GM18511 (cell line): ENCODE data around the gene ANKRD28.
"Not testable (repeated sequence)": the region's sequence is repeated elsewhere in the genome, so short reads cannot be mapped to it uniquely, and the experiment has no call there.

Experiments used
- ATAC-seq: cut with Tn5 transposase; IDR thresholded peaks from one replicate; pipeline ENCODE4 v1.9.1; 2021; ENCODE audit warnings: mild to moderate bottlenecking, moderate library complexity; ENCODE audit not compliant: unreplicated experiment

The ANKRD28 gene

DNA sequence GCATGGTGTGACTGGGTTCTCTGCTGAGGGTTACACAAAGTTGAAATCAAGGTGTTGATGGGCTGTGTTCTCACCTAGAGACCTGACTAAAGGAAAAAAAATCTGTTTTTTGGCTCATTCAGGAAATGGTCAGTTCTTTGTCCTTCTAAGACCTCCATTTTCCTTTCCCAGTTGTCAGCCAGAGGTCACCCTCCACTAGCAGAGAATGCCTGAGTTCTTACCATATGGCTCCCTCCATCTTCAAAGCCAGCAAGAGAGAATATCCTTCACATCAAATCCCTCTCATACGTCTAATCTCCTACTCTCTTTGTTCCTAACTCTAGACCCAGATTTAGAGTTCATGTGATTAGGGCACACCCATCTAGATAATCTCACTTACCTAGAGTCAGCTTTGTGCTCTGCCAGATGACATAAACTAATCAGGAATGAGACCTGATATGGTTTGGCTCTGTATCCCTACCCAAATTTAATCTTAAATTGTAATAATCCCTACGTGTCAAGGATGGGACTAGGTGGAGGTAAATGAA lies 19.4 kb downstream of the ANKRD28 start:
- no peak for ATAC-seq

DNA sequence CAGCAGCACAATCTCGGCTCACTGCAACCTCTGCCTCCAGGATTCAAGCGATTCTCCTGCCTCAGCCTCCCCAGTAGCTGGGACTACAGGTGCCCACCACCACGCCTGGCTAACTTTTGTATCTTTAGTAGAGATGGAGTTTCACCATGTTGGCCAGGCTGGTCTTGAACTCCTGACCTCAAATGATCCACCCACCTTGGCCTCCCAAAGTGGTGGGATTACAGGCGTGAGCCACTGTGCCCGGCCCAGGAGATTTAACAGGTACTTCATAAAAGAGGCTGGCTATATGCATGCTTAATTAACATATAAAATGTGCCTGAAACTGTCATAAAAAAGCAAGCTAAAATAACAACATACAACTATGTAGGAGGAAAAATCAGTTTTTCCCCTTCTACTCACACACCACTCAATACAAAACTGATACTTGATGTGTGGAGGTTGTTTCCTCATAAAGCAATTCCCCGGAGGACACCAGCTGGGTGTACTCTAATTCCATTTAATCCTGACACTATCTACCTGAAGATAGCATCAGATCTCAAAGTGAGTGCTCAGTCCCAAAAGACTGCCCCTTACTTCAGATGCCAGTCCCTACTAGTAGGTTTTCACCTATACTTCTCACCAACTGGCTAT lies 22.7 kb downstream of the ANKRD28 start:
- ATAC-seq, result peak; percentile 72

DNA sequence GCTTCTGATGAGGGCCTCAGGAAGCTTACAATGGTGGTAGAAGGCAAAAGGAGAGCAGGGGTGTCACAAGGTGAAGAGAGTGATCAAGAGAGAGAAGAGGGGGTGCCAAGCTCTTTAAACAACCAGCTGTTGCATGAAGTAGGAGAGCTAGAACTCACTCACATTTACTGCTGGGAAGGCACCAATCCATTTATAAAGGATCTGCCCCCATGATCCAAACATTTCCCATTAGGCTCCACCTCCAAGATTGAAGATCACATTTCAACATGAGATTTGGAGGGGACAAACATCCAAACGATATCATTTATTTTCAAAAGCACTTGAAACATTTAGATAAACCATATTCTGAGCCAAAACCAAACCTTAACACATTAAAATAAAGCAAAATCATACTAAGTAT lies 26.3 kb downstream of the ANKRD28 start:
- no peak for ATAC-seq

DNA sequence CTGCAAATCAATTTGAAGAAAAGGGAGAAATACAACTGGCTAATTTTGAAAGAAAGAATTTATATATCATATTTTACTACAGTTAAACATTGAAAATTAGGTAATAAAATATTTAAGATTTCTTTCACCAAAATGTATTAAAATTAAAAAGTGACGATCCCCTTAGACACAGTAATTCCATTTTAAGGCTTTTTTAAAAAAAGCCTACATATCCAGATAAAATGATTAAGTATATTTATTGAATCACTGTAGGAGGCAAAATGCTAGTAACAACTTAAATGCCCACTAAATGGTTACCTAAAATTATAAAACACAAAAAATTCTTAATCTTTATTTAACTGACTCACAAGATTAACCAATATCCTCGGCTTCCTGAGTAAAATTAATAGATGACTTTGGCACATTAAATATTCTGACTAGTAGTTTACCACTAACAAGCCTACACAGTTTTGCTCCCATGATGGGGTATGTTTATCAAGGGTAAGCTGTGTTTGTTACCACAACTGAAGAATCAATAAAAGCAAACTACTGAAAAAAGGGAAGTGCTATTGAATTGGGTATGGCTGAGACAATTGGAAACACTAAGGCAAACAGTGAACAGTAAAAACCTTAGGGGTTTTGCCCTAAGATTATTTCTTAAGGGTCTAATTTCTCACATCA lies 28.4 kb downstream of the ANKRD28 start:
- no peak for ATAC-seq

DNA sequence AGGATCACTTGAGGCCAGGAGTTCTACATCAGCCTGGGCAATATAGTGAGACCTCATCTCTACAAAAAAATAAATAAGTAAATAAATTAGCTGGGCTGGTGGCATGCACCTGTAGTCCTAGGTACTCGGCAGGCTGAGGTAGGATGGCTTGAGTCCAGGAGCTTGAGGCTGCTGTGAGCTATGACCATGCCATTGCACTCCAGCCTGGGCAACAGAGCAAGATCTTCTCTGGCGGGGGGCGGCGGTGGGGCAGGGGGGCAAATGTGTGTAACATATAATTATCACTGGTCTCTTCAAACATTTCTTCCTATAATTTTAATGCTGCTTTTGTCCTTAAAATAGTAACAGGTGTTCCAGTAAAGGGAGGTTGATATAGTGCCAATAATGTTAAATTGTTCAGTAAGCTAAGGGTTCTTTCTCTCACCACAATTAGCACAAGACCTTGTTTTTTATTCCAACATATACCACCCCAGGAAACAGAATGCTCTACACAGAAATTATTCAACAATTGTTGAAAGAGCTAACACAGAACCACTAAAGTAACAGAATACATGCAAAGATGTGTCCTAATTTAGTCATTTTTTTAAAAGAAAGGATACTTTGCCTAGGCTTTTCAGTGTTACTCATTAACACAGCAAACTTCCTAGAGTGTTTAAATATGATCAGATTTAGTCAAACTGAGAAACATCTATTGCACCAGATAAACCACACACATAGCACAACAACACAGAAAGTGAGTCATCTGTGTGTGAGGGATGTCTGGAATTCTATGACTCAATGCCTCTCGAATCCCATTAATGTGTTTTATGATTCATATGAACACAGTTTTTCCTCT lies 29.1 kb downstream of the ANKRD28 start:
- ATAC-seq, result peak; percentile 85

DNA sequence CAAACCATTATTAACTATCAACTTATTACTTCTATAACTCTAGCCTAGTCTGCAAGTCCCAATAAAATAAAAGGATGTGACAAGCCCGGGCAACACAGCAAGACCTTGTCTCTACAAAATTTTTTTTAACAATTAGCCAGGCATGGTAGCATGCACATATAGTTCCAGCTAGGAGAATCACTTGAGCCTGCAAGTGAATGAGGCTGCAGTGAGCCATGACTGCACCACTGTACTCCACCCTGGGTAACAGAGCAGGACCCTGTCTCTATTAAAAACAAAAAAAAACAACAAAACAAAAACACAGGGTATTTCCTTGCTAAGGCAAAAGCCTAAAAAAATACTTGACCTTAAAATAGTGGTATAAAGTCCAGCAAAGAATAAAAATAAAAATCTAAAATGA lies 31.4 kb downstream of the ANKRD28 start:
- no peak for ATAC-seq

DNA sequence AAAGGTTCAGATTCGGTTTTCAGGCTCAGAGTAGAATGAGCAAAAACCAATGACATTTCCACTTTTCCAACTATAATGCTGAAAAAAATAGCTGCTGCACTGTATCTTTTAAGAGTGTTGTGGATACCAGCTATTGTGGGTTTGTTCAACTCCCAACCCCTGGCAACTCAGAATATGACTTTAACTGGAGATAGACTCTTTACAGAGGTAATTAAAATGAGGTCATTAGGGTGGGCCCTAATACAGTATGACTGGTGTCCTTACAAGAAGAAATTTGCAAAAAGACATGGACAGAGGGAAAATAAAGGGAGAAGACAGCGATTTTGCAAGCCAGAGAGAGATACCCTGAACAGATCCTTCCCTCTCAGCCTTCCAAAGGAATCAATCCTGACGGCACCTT lies 39.5 kb downstream of the ANKRD28 start:
- no peak for ATAC-seq

DNA sequence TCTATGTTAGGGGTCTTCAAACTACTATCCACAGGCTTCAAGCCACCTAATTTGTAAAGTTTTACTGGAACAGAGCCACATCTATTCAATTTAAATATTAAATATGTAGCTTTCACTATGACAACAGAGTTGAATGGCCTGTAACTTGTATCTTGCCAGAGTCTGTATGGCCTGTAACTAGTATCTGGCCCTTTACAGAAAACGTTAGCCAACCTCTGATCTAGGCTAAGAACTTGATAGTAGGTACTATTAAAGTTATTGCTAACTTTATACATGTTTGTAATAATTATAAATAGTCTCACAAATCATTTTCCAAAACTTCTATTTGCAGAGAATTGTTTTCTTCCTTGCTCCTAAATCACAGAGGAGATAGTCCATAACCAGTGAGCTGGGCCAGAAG lies 40.0 kb downstream of the ANKRD28 start:
- no peak for ATAC-seq

DNA sequence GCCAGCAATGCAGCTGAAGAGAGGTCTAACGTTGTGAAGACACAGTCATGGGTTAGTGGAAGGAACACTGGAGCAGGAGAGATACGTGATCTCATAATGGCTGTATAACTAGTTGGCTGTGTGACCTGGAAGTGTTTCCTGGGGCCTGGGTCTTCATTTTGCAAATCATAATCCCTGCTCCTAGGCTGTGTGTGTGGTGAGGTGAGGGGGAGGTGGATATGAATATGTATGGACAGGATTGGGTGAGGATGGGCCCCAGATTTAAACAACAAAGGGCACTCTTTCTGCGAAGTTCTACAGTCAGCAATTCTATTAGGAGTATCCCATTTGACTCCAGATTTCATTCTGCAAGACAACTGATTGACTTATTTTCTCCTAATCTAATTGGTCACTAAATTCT lies 41.3 kb downstream of the ANKRD28 start:
- no peak for ATAC-seq

DNA sequence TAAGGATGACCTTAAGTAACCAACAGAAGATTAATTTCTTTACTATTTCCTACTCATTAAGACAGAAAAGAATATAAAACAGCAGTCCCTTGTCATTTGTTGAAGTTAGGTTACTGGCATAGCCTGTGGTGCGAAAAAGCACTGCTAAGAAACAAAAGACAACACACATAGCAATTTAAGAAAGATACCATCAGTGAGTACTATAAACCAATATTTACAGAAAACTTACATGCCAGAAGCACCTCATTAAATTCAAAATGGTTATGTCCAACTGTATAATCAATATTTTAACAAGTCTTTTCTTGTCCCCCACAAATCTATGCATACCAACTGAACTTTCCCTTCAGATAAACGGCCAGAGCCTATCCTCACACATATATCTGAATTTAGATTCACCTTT lies 42.0 kb downstream of the ANKRD28 start:
- no peak for ATAC-seq

DNA sequence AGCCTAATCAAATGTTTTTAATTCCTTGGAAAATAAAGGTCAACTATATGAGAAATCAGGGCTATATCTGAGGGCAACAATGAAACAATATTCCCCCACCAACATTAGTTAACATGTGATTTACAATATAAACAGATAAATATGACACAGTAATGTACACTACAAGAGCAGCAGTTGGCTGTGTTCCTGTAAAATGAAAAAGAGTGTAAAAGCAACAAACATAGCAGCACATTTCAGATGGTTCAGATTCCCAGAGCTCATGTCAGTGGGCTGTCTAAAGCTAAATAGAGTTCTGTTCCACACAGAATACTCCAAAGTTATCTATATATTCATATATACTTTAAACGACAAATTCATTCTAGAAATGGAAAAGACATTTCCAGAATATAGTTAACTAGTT lies 42.6 kb downstream of the ANKRD28 start:
- ATAC-seq, result no peak

DNA sequence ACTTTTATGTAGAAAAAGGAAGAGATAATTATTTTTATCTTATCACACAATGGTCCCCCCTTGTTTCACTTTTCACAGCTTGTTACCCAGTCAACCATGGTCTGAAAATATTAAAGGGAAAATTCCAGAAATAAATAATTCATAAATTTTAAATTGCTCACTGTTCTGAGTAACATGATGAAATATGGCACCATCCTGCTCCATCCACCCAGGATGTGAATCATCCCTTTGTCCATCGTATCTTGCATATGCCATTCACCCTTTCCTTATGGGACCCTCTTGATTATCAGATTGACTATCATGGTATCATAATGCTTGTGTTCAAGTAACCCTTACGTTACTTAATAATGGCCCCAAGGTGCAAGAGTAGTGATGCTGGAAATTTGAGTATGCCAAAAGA lies 43.7 kb downstream of the ANKRD28 start:
- ATAC-seq, result no peak

DNA sequence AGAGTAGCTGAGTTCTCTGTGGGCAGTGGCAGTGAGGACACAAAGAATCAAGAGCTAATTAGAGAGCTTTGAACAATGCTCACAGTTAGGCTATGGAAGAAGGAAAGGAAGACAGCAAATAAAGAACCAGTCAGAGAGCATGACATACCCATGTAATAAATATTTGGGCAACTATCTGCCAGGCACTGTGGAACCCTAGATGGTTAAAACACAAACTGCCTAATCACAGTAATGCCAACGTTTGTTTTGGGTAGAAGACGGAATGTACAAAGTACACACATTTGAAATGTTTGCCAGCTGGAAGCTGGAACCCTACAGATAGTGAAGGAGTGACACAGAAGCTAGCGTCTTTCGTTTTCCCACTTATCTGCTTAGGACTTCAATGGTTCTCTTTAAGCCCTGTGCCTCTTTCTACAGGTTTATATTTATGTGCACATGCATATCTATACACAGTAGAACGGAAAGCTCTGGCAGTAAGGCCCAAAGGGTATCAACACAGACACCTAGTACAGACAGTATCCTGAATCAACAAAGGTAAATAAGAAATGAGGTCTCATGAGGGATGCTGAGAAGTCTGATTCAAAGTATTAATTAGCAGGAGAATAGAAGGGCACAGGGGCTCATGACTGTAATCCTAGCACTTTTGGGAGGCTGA lies 44.6 kb downstream of the ANKRD28 start:
- no peak for ATAC-seq

DNA sequence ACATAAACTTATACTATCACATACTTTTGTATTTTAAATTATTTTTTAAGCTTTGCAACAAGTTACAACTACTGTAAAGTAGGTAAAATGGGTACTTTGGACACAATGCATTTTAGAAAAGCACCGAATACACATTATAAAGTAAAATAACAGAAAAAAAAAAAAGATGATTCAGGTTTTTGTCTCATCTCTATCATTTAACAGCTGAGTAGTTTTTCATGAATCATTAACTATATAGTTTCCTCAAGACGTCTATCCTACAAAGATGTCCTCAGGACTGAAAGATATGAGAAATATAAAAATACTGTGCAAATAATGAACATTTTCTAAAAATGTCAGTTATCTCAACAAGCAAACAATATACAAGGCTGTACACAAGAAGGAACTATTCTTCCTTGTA lies 46.9 kb downstream of the ANKRD28 start:
- no peak for ATAC-seq

DNA sequence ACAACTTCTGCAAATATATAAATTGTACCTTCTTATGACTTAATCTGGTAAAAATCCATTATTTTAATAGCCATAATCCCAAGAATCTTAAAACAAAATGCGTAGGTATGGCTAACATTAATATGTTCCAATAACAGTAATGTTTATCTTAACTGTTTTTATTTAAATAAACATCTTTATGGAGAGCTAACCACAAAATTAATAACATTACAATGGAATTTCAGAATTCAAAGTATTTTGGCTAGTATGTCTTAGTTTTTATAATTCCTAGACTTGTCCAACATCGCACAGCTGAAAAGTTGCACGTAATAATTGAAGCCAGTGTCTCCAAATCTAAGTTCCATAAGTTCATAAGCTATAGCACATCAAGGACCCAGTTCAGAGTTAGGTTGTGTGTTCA lies 47.6 kb downstream of the ANKRD28 start:
- no peak for ATAC-seq

DNA sequence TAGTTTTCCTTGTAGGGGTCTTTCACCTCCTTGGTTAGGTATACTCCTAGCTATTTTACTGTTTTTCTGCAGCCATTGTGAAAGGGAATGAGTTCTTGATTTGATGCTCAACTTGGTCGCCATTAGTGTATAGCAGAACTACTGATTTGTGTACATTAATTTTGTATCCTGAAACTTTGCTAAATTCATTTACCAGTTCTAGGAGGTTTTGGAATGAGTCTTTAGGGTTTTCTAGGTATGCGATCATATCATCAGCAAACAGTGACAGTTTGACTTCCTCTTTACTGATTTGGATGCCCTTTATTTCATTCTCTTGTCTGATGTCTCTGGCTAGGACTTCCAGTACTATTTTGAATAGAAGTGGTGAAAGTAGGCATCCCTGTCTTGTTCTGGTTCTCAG lies 51.9 kb downstream of the ANKRD28 start:
- not testable (repeated sequence) for ATAC-seq

DNA sequence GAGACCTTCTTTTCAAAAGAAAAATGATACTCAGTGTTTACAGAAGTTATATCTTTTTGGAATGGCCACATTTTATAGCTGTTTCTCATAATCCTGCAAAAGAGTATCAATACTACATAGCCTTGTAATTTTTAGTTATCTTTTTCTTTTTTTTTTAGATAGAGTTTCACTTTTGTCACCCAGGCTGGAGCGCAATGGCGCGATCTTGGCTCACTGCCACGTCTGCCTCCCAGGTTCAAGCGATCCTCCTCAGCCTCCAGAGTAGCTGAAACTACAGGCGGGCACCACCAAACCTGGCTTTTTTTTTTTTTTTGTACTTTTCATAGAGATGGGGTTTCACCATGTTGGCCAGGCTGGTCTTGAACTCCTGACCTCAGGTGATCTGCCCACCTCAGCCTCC lies 53.6 kb downstream of the ANKRD28 start:
- no peak for ATAC-seq

DNA sequence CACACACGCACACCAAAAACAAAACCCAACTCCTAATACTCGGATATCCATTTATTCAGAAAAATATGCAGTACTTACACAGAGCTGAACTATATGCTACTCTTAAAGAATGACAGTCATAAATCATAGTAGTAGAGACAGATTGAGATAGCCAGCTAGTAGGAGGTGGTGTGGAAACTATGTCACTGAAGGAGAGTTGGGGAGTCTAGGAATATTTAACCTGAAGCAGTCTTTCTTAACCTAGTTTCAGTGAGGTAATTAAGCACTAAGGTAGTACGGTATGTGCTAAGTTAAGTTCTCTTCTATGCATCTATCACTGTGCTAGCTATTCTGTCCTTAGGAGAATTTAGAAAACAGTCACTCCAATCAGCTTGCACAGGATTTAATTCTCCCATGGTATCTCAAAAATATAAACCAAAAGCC lies 54.2 kb downstream of the ANKRD28 start:
- ATAC-seq, result no peak

DNA sequence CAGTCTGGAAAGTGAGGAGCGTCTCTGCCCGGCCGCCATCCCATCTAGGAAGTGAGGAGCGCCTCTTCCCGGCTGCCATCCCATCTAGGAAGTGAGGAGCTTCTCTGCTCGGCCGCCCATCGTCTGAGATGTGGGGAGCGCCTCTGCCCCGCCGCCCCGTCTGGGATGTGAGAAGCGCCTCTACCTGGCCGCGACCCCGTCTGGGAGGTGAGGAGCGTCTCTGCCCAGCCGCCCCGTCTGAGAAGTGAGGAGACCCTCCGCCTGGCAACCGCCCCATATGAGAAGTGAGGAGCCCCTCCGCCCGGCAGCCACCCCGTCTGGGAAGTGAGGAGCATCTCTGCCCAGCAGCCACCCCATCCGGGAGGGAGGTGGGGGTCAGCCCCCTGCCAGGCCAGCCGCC lies 55.5 kb downstream of the ANKRD28 start:
- not testable (repeated sequence) for ATAC-seq

DNA sequence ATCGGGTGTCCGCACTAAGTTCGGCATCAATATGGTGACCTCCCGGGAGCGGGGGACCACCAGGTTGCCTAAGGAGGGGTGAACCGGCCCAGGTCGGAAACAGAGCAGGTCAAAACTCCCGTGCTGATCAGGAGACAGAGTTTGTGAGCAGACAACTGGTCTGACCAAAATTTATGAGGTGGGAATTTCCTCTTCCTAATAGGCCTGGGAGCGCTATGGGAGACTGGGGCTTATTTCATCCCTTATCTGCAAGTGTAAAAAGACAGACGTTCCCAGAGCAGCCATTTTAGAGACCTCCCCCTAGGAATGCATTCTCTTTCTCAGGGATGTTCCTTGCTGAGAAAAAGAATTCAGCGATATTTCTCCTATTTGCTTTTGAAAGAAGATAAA lies 59.2 kb downstream of the ANKRD28 start:
- not testable (repeated sequence) for ATAC-seq

DNA sequence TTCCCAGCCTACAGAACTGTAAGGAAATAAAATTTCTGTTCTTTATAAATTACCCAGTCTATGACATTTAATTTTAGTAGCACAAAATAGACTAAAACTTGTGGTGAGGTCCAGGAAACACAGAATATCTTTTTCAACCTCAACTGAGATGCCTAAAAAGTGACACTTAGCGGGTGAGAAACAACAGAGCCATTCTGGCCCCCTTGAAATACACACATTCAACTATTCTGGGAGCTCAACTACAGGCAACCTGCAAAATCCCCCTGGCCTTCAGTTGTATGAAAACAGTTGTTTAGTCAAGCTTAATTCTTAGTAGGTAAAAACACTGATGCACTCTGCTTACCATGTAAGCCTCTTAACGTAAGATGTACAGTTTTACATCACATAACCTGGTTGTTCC lies 66.8 kb downstream of the ANKRD28 start:
- ATAC-seq, result no peak
